Upper lobe of left lung (tissue), 6 donors: Measurements from ENCODE around the gene AJAP1. TPM values are rescaled to one million over a fixed set of nuclear protein-coding genes. Genes with fewer than 3 reads are reported as not detected.

ENCODE experiments used
- ATAC-seq, 2 donors: fragments of 200-7000 bp; cut with Tn5 transposase; one replicate each; pipeline ENCODE4 v1.9.1; 2022; ENCODE audit warnings: mild to moderate bottlenecking in 2 of 2, moderate library complexity in 2 of 2; ENCODE audit not compliant: low FRiP score in 2 of 2
- DNase-seq, 2 donors: peaks; one replicate each; pipeline ENCODE4 v3.0.0-alpha.2; 2019 to 2020
- H3K27ac ChIP-seq, 4 donors: fragments of 200-600 bp; sonication (generic); one replicate each; pipeline ENCODE4 v1.5.1; 2016 to 2019
- H3K27me3 ChIP-seq, 4 donors: fragments of 200-600 bp; sonication (generic); one replicate each; pipeline ENCODE4 v1.5.1; 2017 to 2019
- H3K36me3 ChIP-seq, 4 donors: fragments of 200-600 bp; sonication (generic); one replicate each; pipeline ENCODE4 v1.5.1; 2016 to 2019
- H3K4me1 ChIP-seq, 4 donors: fragments of 200-600 bp; sonication (generic); one replicate each; pipeline ENCODE4 v1.5.1; 2018 to 2019
- H3K4me3 ChIP-seq, 4 donors: fragments of 200-600 bp; sonication (generic); one replicate each; pipeline ENCODE4 v1.5.1; 2017 to 2019; ENCODE audit warnings: mild to moderate bottlenecking in 2 of 4, moderate library complexity in 1 of 4
- H3K9me3 ChIP-seq, 4 donors: fragments of 200-600 bp; sonication (generic); one replicate each; pipeline ENCODE4 v1.5.1; 2018 to 2019
- CTCF ChIP-seq, 6 experiments: fragments of 450-650 bp in 4 of 6; fragments of 200-600 bp in 2 of 6; sonication (generic) in 2 of 6; IDR thresholded peaks; one replicate each; pipeline ENCODE4 v1.5.1; 2016 to 2019; ENCODE audit warnings: antibody characterized with exemption in 6 of 6
- EP300 ChIP-seq, 4 donors: sonication (generic); formaldehyde crosslinking; IDR thresholded peaks; one replicate each; pipeline ENCODE4 v1.5.1; 2017; ENCODE audit warnings: antibody characterized with exemption in 4 of 4, control low read depth in 2 of 4
- POLR2A ChIP-seq, 4 donors: fragments of 450-650 bp; IDR thresholded peaks; one replicate each; pipeline ENCODE4 v1.5.1; 2016 to 2017; ENCODE audit warnings: antibody characterized with exemption in 4 of 4, mild to moderate bottlenecking in 2 of 4
- POLR2AphosphoS5 ChIP-seq, 2 donors: sonication (generic); formaldehyde crosslinking; IDR thresholded peaks; one replicate each; pipeline ENCODE4 v1.5.1; 2017; ENCODE audit warnings: antibody characterized with exemption in 2 of 2
- WGBS, 2 donors: methylation state at CpG; one replicate each; pipeline ENCODE4 v1.1.5; 2017 to 2018; 5-methylcytosine and 5-hydroxymethylcytosine counted together
- total RNA-seq, 6 donors: library from RNA; depleted of rRNA in 4 of 6; stranded (reverse); fragments of >200 nt in 4 of 6; gene quantifications; one replicate each; pipeline versions ENCODE4 v1.1.0 to v1.2.1, GENCODE V29; 2016 to 2021
- donor health status: DM: no; HTN: no; CAD: no; lungs with moderate emphysema.
- donor health status: DM: no; HTN: yes; CAD: no; lungs with severe emphysema.

The AJAP1 gene
- total RNA-seq, 6 donors from 2014 or later: 0.54 to 4.6 (median 2.9) TPM

GRCh38 chr1:4710592-4711415, 56.4 kb downstream of the AJAP1 start:
- ATAC-seq (peak in 1 of 2 donors; percentile 16), DNase-seq (no peak)
- no peak overlapping the region for H3K27ac ChIP-seq
- peaks cover 0 to 12% (median 0%) of the 10 kb centered on the region in 4 donors for H3K4me1 ChIP-seq
- peaks cover 0 to 11% (median 2%) of the 10 kb centered on the region in 4 donors for H3K27me3 ChIP-seq
- 28 to 30% methylated on average over 28 to 39 of the region's 39 CpGs for WGBS, 2 donors
- peaks cover 0 to 9% (median 2%) of the 10 kb centered on the region in 4 donors for H3K9me3 ChIP-seq
- no peaks in the 10 kb centered on the region for H3K36me3 ChIP-seq
- no peak overlapping the region for H3K4me3 ChIP-seq
- no peak for TF ChIP-seq POLR2A (IDR thresholded peaks at IDR 0.05)
- TF ChIP-seq CTCF (IDR thresholded peaks at IDR 0.05): no peak
- TF ChIP-seq POLR2AphosphoS5 (IDR thresholded peaks at IDR 0.05): no peak
- no peak for TF ChIP-seq EP300 (IDR thresholded peaks at IDR 0.05)

- Histone ChIP-seq H3K27me3 (peaks cover 0 to 11% (median 2%) of the 10 kb centered on the region in 4 donors), H3K4me3 (no peak overlapping the region), H3K27ac (no peak overlapping the region), H3K4me1 (peaks cover 0 to 12% (median 0%) of the 10 kb centered on the region in 4 donors), H3K9me3 (peaks cover 0 to 9% (median 2%) of the 10 kb centered on the region in 4 donors), H3K36me3 (no peaks in the 10 kb centered on the region)
- peak in 1 of 2 donors; percentile 82 for DNase-seq
- ATAC-seq: no peak
- TF ChIP-seq POLR2A (IDR thresholded peaks at IDR 0.05): no peak
- TF ChIP-seq EP300 (IDR thresholded peaks at IDR 0.05): no peak
- no peak for TF ChIP-seq POLR2AphosphoS5 (IDR thresholded peaks at IDR 0.05)
- no peak for TF ChIP-seq CTCF (IDR thresholded peaks at IDR 0.05)
- 42 to 46% methylated on average over 15 to 66 of the region's 66 CpGs for WGBS, 2 donors
Measured at GRCh38 chr1:4711416-4712275, 57.2 kb downstream of the AJAP1 start.

GRCh38 chr1:4713669-4714068, 59.3 kb downstream of the AJAP1 start:
- Histone ChIP-seq H3K27ac (no peak overlapping the region), H3K9me3 (peaks cover 0 to 9% (median 2%) of the 10 kb centered on the region in 4 donors), H3K4me3 (no peak overlapping the region), H3K36me3 (no peaks in the 10 kb centered on the region), H3K27me3 (peaks cover 0 to 11% (median 2%) of the 10 kb centered on the region in 4 donors), H3K4me1 (peaks cover 0 to 12% (median 0%) of the 10 kb centered on the region in 4 donors)
- no peak for TF ChIP-seq EP300 (IDR thresholded peaks at IDR 0.05)
- TF ChIP-seq POLR2A (IDR thresholded peaks at IDR 0.05): no peak
- no peak for TF ChIP-seq POLR2AphosphoS5 (IDR thresholded peaks at IDR 0.05)
- no peak for TF ChIP-seq CTCF (IDR thresholded peaks at IDR 0.05)
- ATAC-seq (no peak), DNase-seq (no peak)
- WGBS, 2 donors: 73 to 81% methylated on average over 7 to 12 of the region's 12 CpGs

- no peak overlapping the region for H3K27ac ChIP-seq
- H3K4me3 ChIP-seq: no peak overlapping the region
- H3K9me3 ChIP-seq: peaks cover 0 to 9% (median 2%) of the 10 kb centered on the region in 4 donors
- H3K36me3 ChIP-seq: no peaks in the 10 kb centered on the region
- no peak for ATAC-seq
- TF ChIP-seq EP300 (IDR thresholded peaks at IDR 0.05) (no peak), POLR2A (IDR thresholded peaks at IDR 0.05) (no peak), POLR2AphosphoS5 (IDR thresholded peaks at IDR 0.05) (no peak), CTCF (IDR thresholded peaks at IDR 0.05) (no peak)
- DNase-seq: no peak
- peaks cover 0 to 5% (median 0%) of the 10 kb centered on the region in 4 donors for H3K4me1 ChIP-seq
- peaks cover 0 to 7% (median 0%) of the 10 kb centered on the region in 4 donors for H3K27me3 ChIP-seq
Measured at GRCh38 chr1:4716406-4716805, 62.0 kb downstream of the AJAP1 start.
